ENCODE measurements around the gene FAM120B.

The FAM120B gene

GRCh38 chr6:170287371-170287876 is 19.1 kb upstream of the FAM120B start:
- no peak for DNase-seq

GRCh38 chr6:170288091-170288631 is 18.4 kb upstream of the FAM120B start:
- no peak for DNase-seq

- no peak for DNase-seq
Measured at GRCh38 chr6:170288852-170289179, 17.7 kb upstream of the FAM120B start.

- DNase-seq = peak; percentile 33
Measured at GRCh38 chr6:170289180-170289931, 17.2 kb upstream of the FAM120B start.

- peak; percentile 33 for DNase-seq
Measured at GRCh38 chr6:170289951-170290295, 16.6 kb upstream of the FAM120B start.

- DNase-seq = peak; percentile 45
Measured at GRCh38 chr6:170290296-170291128, 16.0 kb upstream of the FAM120B start, which contains the start of gene DLL1. DLL1 (minus strand) TSS chr6:170291078; CDS start chr6:170290139, 939 bp downstream.

- DNase-seq = peak; percentile 49
Measured at GRCh38 chr6:170291271-170292110, 15.1 kb upstream of the FAM120B start.

GRCh38 chr6:170292111-170292406 is 14.5 kb upstream of the FAM120B start:
- no peak for DNase-seq

- DNase-seq = no peak
Measured at GRCh38 chr6:170292407-170293158, 14.0 kb upstream of the FAM120B start.

GRCh38 chr6:170293341-170294231 is 13.0 kb upstream of the FAM120B start:
- DNase-seq = no peak

GRCh38 chr6:170294298-170294730 is 12.2 kb upstream of the FAM120B start:
- no peak for DNase-seq

- DNase-seq = no peak
Measured at GRCh38 chr6:170294813-170295509, 11.6 kb upstream of the FAM120B start.

- DNase-seq = peak; percentile 59
Measured at GRCh38 chr6:170295510-170296422, 10.8 kb upstream of the FAM120B start.

- no peak for DNase-seq
Measured at GRCh38 chr6:170296423-170296745, 10.2 kb upstream of the FAM120B start.

- DNase-seq = no peak
Measured at GRCh38 chr6:170296746-170297575, 9.6 kb upstream of the FAM120B start.

GRCh38 chr6:170297576-170298330 is 8.8 kb upstream of the FAM120B start:
- DNase-seq = no peak

GRCh38 chr6:170298688-170299087 is 7.9 kb upstream of the FAM120B start:
- no peak for DNase-seq

GRCh38 chr6:170301184-170301583 is 5.4 kb upstream of the FAM120B start:
- DNase-seq = no peak

Data from activated CD8-positive, alpha-beta memory T cell treated with anti-CD3 and anti-CD28 coated beads, Interleukin-2, amount 50 U/mL, for 4 hours (primary cell).